Activated CD4-positive, alpha-beta T cell treated with anti-CD3 and anti-CD28 coated beads, Interleukin-2, Interleukin-6, amounts not matched to agents 100 ng/mL and 50 ng/mL, durations not matched to agents 16 hours and 8 hours (primary cell): ENCODE data around the gene ACTR1A.
A peak's percentile ranks its signal among the peaks of the same experiment; 100 is the strongest.

Source experiments
- DNase-seq: peaks from one replicate; pipeline ENCODE4 v3.0.0-alpha.2; 2020

ACTR1A gene

DNA sequence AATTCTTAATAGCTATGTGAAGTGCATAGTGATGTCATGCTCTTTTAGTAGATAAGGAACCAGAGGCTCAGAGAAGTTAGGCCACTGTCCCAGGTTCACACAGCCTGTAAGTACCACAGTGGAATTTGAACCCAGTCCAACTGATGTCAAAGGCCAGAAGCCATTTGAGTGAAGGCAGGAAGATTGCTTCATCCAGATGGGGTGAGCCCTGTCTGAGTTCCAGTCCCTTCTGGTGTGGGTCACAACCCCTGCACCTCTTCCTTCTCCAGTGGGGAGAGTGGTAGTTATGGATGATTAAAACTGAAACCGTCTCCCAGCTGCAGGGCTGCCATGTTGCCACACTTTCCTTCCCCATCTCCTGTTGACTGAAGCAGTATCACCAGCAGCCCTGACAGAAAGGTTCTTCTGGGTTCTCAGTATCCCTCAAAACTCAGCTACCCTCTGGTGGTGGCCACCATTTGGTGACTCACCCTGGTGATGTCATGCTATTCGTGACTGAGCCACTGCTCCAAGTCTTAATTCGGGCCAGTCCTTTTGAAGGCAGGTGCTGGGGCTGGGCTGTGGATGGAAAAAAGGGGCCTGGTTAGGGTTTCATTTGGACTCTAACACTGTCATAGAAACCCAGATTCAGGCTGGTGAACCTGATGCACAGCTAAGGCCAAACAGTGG, 49.7 kb downstream of the ACTR1A start:
- DNase-seq: peak; percentile 88

GRCh38 chr10:102451105-102451969, 51.2 kb downstream of the ACTR1A start, which contains the start of gene C10orf95:
C10orf95 (minus strand) TSS chr10:102451543; CDS start chr10:102451093, 450 bp downstream.
- no peak for DNase-seq

GRCh38 chr10:102450374-102451104, 52.0 kb downstream of the ACTR1A start:
- peak; percentile 94 for DNase-seq

DNA sequence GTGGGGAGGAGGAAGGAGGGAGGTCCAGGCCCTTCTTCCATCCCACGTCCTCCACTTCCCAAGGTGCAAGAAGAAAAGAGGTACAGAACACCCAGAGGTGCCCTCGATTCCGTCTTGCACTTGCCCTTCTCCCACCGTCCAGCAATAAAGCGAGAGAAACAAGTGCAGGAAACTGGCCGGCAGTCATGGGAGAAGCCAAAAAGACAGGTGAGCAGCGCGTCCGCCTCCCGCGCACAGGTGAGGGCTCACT, 52.5 kb downstream of the ACTR1A start:
- no peak for DNase-seq

- peak; percentile 90 for DNase-seq
These were observed 53.0 kb downstream of the ACTR1A start for GRCh38 chr10:102449321-102450123.

GRCh38 chr10:102444851-102445250, 57.7 kb downstream of the ACTR1A start:
- no peak for DNase-seq

DNA sequence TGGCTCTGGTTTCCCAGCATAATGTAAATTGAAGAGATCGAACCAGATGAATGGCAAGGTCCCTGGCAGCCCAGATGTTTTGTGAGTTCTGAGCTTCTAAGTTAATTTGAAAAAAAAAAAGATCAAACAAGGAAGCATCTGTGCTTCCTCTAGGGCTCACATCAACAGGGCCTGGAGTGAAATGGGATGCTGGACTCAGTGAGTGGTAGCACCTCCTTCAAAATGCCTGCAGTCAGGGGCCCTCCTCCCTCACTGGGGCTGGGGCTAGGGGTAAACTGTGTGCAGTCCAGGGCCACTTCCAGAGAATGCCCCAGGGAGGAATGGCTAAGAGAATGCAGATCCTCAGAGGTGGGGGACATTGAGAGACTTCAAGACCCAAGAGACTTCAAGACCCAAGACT, 64.1 kb downstream of the ACTR1A start:
- no peak for DNase-seq

- DNase-seq: no peak
These were observed 65.0 kb downstream of the ACTR1A start for GRCh38 chr10:102437515-102437914.

DNA sequence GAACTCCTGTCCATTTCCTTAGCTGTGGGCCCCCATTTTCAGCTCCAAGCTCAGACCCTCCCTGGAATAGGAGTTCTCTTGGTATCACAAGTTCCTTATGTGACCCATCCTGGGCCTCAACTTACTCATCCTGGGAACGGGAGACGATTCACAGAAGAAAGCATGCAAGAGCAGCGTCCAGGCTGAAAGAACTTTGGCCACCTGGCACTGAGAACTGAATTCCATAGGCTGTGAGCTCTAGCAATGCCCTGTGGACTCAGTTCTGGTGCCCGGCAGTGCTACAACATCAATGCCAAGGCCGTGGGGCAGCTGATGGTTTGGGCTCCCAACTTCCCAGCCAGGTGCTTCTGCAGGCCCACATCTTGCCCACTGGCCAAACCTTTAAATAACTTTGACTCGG, 66.2 kb downstream of the ACTR1A start:
- no peak for DNase-seq

DNA sequence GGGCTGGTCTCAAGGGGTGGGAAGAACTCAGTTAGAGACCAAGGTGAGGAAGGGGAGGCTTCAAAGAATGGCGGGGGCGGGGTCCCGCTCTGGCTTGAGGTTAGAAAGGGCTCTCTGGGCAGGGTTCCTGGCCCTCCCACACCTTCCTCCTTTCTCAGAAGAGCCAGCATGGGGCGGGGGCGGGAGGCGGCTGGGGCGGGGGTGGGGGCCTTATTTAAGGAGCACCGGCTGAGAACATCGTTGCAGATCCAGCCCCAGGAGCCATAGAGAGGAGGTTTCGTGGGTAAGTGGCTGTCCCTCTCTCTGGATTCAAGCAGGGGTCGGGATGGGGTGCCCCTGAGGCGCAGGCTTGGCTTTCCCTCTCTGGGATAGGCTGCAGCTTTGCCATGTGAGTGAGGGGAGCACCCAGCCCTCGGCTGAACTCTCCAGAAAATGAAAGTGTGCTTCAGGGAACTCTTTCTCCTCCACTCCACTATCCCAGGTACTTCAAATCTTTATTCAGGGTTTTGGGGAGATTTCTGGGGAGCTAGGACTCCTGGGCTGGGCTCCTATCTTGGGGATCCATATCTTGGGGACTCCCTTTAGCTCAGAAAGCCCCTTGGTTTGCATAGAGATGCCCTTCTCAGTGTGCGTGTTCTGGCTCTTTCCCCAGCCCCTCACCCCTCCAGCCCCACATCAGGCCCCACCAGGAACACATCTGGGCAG, 66.8 kb downstream of the ACTR1A start:
- DNase-seq: peak; percentile 77

DNA sequence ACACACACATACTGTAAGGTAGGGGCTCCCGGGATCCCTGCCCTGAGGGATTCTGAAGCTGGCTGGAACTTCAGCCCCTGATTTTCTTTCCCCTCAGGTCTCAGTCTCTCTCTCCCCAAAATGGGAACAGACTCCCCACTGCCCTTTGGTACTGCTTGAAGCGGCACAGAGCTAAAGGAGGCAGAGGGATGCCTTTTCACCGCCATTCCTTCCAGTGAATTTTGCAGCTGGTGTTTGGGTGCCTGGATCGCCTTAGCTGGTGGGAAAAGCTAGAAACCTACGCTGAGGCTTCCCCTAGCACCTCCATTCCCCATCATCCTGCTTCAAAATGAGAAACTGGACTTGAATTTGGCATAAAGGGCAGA, 67.4 kb downstream of the ACTR1A start:
- no peak for DNase-seq

GRCh38 chr10:102434394-102435132, 67.9 kb downstream of the ACTR1A start:
- DNase-seq: no peak

DNA sequence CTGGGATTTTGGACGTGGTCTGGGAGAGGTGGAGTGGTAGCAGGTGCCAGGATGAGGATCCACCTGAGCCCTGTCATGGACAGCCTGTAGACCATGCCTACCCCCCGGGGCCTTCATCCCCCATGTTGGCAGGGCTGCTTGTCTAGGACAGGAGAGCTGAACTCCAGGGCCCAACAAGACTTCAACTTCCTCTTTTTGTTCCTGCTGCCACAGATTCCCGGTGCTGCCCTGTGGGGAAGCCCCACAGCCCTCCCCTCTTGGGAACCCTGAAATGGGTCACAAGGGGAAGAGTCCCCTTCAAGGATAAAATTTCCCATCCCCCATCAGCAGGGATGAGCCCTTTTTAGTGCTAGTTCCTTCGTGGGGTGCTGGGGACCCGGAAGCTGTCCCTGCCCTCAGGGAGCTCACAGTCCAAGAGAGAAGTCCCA, 68.9 kb downstream of the ACTR1A start:
- DNase-seq: no peak

GRCh38 chr10:102432162-102432950, 70.2 kb downstream of the ACTR1A start, which contains the start of gene CUEDC2:
CUEDC2 (minus strand) TSS chr10:102432574; CDS start chr10:102425188, 7,386 bp downstream.
- DNase-seq: peak; percentile 98

GRCh38 chr10:102431452-102432124, 70.9 kb downstream of the ACTR1A start:
- no peak for DNase-seq

DNA sequence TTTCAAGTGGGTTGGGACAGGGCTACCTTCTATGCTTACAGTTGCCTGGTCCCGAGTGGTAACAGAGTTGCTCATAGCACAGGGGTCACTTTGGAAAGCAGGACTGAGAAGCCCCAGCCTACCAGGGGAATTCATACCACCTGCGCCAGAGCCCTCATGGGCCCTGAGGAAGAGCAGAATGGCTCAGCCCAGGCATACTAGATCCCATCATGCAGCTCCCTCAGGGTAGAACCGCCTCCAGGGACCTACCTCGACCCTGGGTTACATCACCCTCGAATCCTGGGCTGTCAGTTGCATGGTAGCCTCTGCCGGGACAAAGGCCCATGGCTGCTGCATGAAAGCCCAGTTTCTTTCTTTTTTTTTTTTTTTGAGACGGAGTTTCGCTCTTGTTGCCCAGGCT, 73.0 kb downstream of the ACTR1A start:
- no peak for DNase-seq
